K562 (cell line): ENCODE results near the gene ARL8A. TPM values are rescaled to one million over a fixed set of nuclear protein-coding genes. Genes with fewer than 3 reads are reported as not detected.

ENCODE experiments used
- ADNP ChIP-seq: fragments of 200-800 bp; sonication (Bioruptor generic); IDR thresholded peaks from 2 replicates; pipeline ENCODE4 v1.6.1; 2016; ENCODE audit warnings: missing genetic modification characterization, missing compliant biosample characterization
- CAMTA2 ChIP-seq: fragments of 250-450 bp; sonication (Bioruptor Pico); conservative IDR thresholded peaks from 2 replicates; pipeline ENCODE4 v1.5.1; 2022
- CHD1 ChIP-seq: fragments of 200-600 bp; sonication (generic); IDR thresholded peaks from one replicate; pipeline ENCODE4 v1.6.1; 2012; ENCODE audit warnings: mild to moderate bottlenecking, moderate library complexity, low read length, inconsistent platforms
- DPF2 ChIP-seq: fragments of 450-650 bp; IDR thresholded peaks from 2 replicates; pipeline ENCODE4 v1.6.1; 2016
- HMGXB4 ChIP-seq: sonication (generic); formaldehyde crosslinking; IDR thresholded peaks from 2 replicates; pipeline ENCODE4 v1.8.1; 2023; ENCODE audit warnings: mild to moderate bottlenecking, missing genetic modification reagents
- HOXB6 ChIP-seq: fragments of 250-450 bp; sonication (Bioruptor Pico); IDR thresholded peaks from 2 replicates; pipeline ENCODE4 v1.5.1; 2022; ENCODE audit warnings: mild to moderate bottlenecking, borderline replicate concordance
- NONO ChIP-seq, 2 experiments: fragments of 200-400 bp in 1 of 2; fragments of 450-650 bp in 1 of 2; formaldehyde crosslinking in 1 of 2; IDR thresholded peaks; 2 replicates each; pipeline ENCODE4 v1.6.1; 2017; ENCODE audit warnings: low read depth in 2 of 2, mild to moderate bottlenecking in 2 of 2, moderate library complexity in 2 of 2, low read length in 1 of 2
- SREBF1 ChIP-seq: fragments of 150-350 bp; IDR thresholded peaks from 2 replicates; pipeline ENCODE4 v1.6.1; 2014; ENCODE audit warnings: antibody characterized with exemption, low read depth, low read length, borderline replicate concordance
- THAP12 ChIP-seq: fragments of 250-450 bp; sonication (Bioruptor Pico); IDR thresholded peaks from 2 replicates; pipeline ENCODE4 v1.9.0; 2021; ENCODE audit warnings: mild to moderate bottlenecking, inconsistent platforms
- ZNF134 ChIP-seq: fragments of 250-450 bp; sonication (Bioruptor Pico); conservative IDR thresholded peaks from 2 replicates; pipeline ENCODE4 v1.4.0; 2020
- ZNF165 ChIP-seq: fragments of 250-450 bp; sonication (Bioruptor Pico); IDR thresholded peaks from 2 replicates; pipeline ENCODE4 v1.4.0; 2020; ENCODE audit warnings: borderline replicate concordance
- ZNF232 ChIP-seq: sonication (generic); formaldehyde crosslinking; IDR thresholded peaks from 2 replicates; pipeline ENCODE4 v1.8.0; 2022; ENCODE audit warnings: mild to moderate bottlenecking, missing genetic modification reagents
- ZNF436 ChIP-seq: fragments of 250-450, 450-650 bp; sonication (Bioruptor Pico); formaldehyde crosslinking; IDR thresholded peaks from 2 replicates; pipeline ENCODE4 v1.7.0; 2020; ENCODE audit warnings: mild to moderate bottlenecking
- ZNF785 ChIP-seq: fragments of 250-450 bp; sonication (Bioruptor Pico); IDR thresholded peaks from 2 replicates; pipeline ENCODE4 v1.4.0; 2020; ENCODE audit warnings: mild to moderate bottlenecking
- polyA plus RNA-seq, 8 experiments: library from polyadenylated mRNA; depleted of rRNA in 4 of 8; stranded (reverse) in 5 of 8; unstranded in 3 of 8; fragments of >200 nt; fragmentation: Nextera tagmentation in 2 of 8; fragmentation: Illumina TruSeq in 1 of 8; extraction: Ambion mirVana in 2 of 8; extraction: Trizol in 1 of 8; gene quantifications; 2 replicates each; pipeline versions ENCODE4 v1.2.1 to v1.2.3, GENCODE V29; 2011 to 2014; ENCODE audit warnings: inconsistent platforms in 1 of 8, missing spikeins in 1 of 8
- total RNA-seq, 7 experiments: library from RNA; depleted of rRNA in 6 of 7; stranded (reverse); fragments of >200 nt in 6 of 7; fragmentation: Illumina TruSeq in 2 of 7; extraction: Trizol in 2 of 7; gene quantifications; 2 replicates each; pipeline versions ENCODE4 v1.2.1 to v1.2.3, GENCODE V29; 2011 to 2021; ENCODE audit warnings: low replicate concordance in 1 of 7
- TF ChIP-seq, protein P1 (sequence below): sonication (generic); formaldehyde crosslinking; IDR thresholded peaks from 2 replicates; pipeline ENCODE4 v1.8.0; 2022; ENCODE audit warnings: missing genetic modification reagents, mild to moderate bottlenecking, moderate library complexity, borderline replicate concordance
- TF ChIP-seq, protein P2 (sequence below): fragments of 450-650 bp; IDR thresholded peaks from 2 replicates; pipeline ENCODE4 v1.7.1; 2018; ENCODE audit warnings: mild to moderate bottlenecking, low read depth; ENCODE audit not compliant: partially characterized antibody
- TF ChIP-seq, protein P3 (sequence below), 2 experiments: IDR thresholded peaks; 2 replicates each; pipeline ENCODE4 v1.6.1; 2012; ENCODE audit warnings: improper control_type of control experiment in 2 of 2, low read depth in 2 of 2, low read length in 2 of 2, borderline replicate concordance in 1 of 2

Gene ARL8A
- total and polyA plus RNA-seq, 9 of the 15 experiments (the other 6 are each of a cell fraction or from before 2014, with no cell fraction given), result 0.17 to 27.3 (median 15.6) TPM

- TF ChIP-seq SREBF1, result no peak
- TF ChIP-seq HMGXB4 (CRISPR knock-in tag), result no peak
- no peak for TF ChIP-seq THAP12 (CRISPR knock-in tag)
- no peak; the same call in 1 of the 2 replicates for TF ChIP-seq DPF2
- no peak for TF ChIP-seq CAMTA2
- no peak for TF ChIP-seq ZNF165
- TF ChIP-seq ADNP (tag), result no peak
- no peak for TF ChIP-seq ZNF436 (CRISPR knock-in tag)
- TF ChIP-seq NONO (IDR thresholded peaks at IDR 0.05; ENCODE audit: low read depth in 2 of 2, low read length in 1 of 2), result no peak
- no peak for TF ChIP-seq HOXB6
- TF ChIP-seq, protein P1, sequence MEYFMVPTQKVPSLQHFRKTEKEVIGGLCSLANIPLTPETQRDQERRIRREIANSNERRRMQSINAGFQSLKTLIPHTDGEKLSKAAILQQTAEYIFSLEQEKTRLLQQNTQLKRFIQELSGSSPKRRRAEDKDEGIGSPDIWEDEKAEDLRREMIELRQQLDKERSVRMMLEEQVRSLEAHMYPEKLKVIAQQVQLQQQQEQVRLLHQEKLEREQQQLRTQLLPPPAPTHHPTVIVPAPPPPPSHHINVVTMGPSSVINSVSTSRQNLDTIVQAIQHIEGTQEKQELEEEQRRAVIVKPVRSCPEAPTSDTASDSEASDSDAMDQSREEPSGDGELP (CRISPR knock-in tag), result peak; percentile 56; the same call in 1 of the 2 replicates
- TF ChIP-seq ZNF232 (CRISPR knock-in tag), result no peak
- TF ChIP-seq, protein P2, sequence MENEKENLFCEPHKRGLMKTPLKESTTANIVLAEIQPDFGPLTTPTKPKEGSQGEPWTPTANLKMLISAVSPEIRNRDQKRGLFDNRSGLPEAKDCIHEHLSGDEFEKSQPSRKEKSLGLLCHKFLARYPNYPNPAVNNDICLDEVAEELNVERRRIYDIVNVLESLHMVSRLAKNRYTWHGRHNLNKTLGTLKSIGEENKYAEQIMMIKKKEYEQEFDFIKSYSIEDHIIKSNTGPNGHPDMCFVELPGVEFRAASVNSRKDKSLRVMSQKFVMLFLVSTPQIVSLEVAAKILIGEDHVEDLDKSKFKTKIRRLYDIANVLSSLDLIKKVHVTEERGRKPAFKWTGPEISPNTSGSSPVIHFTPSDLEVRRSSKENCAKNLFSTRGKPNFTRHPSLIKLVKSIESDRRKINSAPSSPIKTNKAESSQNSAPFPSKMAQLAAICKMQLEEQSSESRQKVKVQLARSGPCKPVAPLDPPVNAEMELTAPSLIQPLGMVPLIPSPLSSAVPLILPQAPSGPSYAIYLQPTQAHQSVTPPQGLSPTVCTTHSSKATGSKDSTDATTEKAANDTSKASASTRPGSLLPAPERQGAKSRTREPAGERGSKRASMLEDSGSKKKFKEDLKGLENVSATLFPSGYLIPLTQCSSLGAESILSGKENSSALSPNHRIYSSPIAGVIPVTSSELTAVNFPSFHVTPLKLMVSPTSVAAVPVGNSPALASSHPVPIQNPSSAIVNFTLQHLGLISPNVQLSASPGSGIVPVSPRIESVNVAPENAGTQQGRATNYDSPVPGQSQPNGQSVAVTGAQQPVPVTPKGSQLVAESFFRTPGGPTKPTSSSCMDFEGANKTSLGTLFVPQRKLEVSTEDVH, result no peak
- TF ChIP-seq, protein P3, sequence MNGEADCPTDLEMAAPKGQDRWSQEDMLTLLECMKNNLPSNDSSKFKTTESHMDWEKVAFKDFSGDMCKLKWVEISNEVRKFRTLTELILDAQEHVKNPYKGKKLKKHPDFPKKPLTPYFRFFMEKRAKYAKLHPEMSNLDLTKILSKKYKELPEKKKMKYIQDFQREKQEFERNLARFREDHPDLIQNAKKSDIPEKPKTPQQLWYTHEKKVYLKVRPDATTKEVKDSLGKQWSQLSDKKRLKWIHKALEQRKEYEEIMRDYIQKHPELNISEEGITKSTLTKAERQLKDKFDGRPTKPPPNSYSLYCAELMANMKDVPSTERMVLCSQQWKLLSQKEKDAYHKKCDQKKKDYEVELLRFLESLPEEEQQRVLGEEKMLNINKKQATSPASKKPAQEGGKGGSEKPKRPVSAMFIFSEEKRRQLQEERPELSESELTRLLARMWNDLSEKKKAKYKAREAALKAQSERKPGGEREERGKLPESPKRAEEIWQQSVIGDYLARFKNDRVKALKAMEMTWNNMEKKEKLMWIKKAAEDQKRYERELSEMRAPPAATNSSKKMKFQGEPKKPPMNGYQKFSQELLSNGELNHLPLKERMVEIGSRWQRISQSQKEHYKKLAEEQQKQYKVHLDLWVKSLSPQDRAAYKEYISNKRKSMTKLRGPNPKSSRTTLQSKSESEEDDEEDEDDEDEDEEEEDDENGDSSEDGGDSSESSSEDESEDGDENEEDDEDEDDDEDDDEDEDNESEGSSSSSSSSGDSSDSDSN (IDR thresholded peaks at IDR 0.05; ENCODE audit: borderline replicate concordance in 1 of 2, low read depth in 2 of 2, low read length in 2 of 2), result no peak
- no peak for TF ChIP-seq CHD1
- TF ChIP-seq ZNF134 (CRISPR knock-in tag), result no peak
- TF ChIP-seq ZNF785 (CRISPR knock-in tag), result no peak
These were observed 38.8 kb downstream of the ARL8A start (continued) for GRCh38 chr1:202105571-202106339.
